Ishikawa (cell line): ENCODE measurements around the gene FAAP100.

ENCODE experiments used
- CEBPB ChIP-seq: IDR thresholded peaks from 2 replicates; pipeline ENCODE4 v1.6.1; 2012
- CREB1 ChIP-seq: IDR thresholded peaks from 2 replicates; pipeline ENCODE4 v1.6.1; 2012; ENCODE audit warnings: low read depth
- EGR1 ChIP-seq: IDR thresholded peaks from 2 replicates; pipeline ENCODE4 v1.6.1; 2012
- EP300 ChIP-seq: IDR thresholded peaks from 2 replicates; pipeline ENCODE4 v1.6.1; 2012; ENCODE audit warnings: borderline replicate concordance
- FOXM1 ChIP-seq: IDR thresholded peaks from 2 replicates; pipeline ENCODE4 v1.6.1; 2012; ENCODE audit warnings: low read depth, borderline replicate concordance
- MAX ChIP-seq: IDR thresholded peaks from 2 replicates; pipeline ENCODE4 v1.6.1; 2012
- NFIC ChIP-seq: IDR thresholded peaks from 2 replicates; pipeline ENCODE4 v1.6.1; 2012
- RAD21 ChIP-seq: IDR thresholded peaks from 2 replicates; pipeline ENCODE4 v1.6.1; 2012; ENCODE audit warnings: low read depth
- REST ChIP-seq: IDR thresholded peaks from 2 replicates; pipeline ENCODE4 v1.6.1; 2012; ENCODE audit warnings: low read depth, mild to moderate bottlenecking
- TAF1 ChIP-seq: IDR thresholded peaks from 2 replicates; pipeline ENCODE4 v1.6.1; 2012; ENCODE audit warnings: low read depth, mild to moderate bottlenecking
- TCF12 ChIP-seq: IDR thresholded peaks from 2 replicates; pipeline ENCODE4 v1.6.1; 2012; ENCODE audit warnings: low read depth
- TEAD4 ChIP-seq: IDR thresholded peaks from 2 replicates; pipeline ENCODE4 v1.6.1; 2012
- USF1 ChIP-seq: IDR thresholded peaks from 2 replicates; pipeline ENCODE4 v1.6.1; 2012
- YY1 ChIP-seq: IDR thresholded peaks from 2 replicates; pipeline ENCODE4 v1.6.1; 2012; ENCODE audit warnings: low read depth
- ZBTB7A ChIP-seq: IDR thresholded peaks from 2 replicates; pipeline ENCODE4 v1.6.1; 2012; ENCODE audit warnings: low read depth

Gene FAAP100

GRCh38 chr17:81524865-81525159 is 27.3 kb downstream of the FAAP100 start:
- TF ChIP-seq NFIC = no peak
- no peak for TF ChIP-seq TAF1
- no peak for TF ChIP-seq FOXM1
- no peak for TF ChIP-seq MAX
- no peak for TF ChIP-seq USF1
- no peak for TF ChIP-seq CEBPB
- no peak for TF ChIP-seq ZBTB7A
- no peak for TF ChIP-seq CREB1
- TF ChIP-seq TCF12 = no peak
- TF ChIP-seq EP300 = no peak
- no peak for TF ChIP-seq RAD21
- no peak for TF ChIP-seq EGR1
- TF ChIP-seq TEAD4 = no peak
- TF ChIP-seq YY1 = no peak
- TF ChIP-seq REST = no peak

- TF ChIP-seq REST (no peak), EP300 (no peak), MAX (0 out of 2 replicates have a peak, but pooled peaks have one; percentile 23)
These were observed 27.9 kb downstream of the FAAP100 start for GRCh38 chr17:81524039-81524864.

GRCh38 chr17:81523402-81524038 is 28.6 kb downstream of the FAAP100 start:
- TF ChIP-seq RAD21 = no peak
- TF ChIP-seq ZBTB7A = peak; percentile 17
- TF ChIP-seq NFIC = peak; percentile 50
- TF ChIP-seq TEAD4 = no peak
- TF ChIP-seq USF1 = peak; percentile 84
- no peak for TF ChIP-seq YY1
- 0 out of 2 replicates have a peak, but pooled peaks have one; percentile 20 for TF ChIP-seq EP300
- TF ChIP-seq CREB1 = no peak
- no peak for TF ChIP-seq FOXM1

GRCh38 chr17:81522491-81523401 is 29.4 kb downstream of the FAAP100 start:
- TF ChIP-seq RAD21 (peak; percentile 36; the same call in 1 of the 2 replicates), REST (no peak), CREB1 (no peak), TEAD4 (no peak), ZBTB7A (peak; percentile 88), CEBPB (no peak)
